HG02852 (cell line): ENCODE measurements around the gene PML.

Experiments used
- ATAC-seq: cut with Tn5 transposase; IDR thresholded peaks from one replicate; pipeline ENCODE4 v1.9.1; 2021; ENCODE audit warnings: mild to moderate bottlenecking, moderate library complexity; ENCODE audit not compliant: unreplicated experiment

PML gene

DNA sequence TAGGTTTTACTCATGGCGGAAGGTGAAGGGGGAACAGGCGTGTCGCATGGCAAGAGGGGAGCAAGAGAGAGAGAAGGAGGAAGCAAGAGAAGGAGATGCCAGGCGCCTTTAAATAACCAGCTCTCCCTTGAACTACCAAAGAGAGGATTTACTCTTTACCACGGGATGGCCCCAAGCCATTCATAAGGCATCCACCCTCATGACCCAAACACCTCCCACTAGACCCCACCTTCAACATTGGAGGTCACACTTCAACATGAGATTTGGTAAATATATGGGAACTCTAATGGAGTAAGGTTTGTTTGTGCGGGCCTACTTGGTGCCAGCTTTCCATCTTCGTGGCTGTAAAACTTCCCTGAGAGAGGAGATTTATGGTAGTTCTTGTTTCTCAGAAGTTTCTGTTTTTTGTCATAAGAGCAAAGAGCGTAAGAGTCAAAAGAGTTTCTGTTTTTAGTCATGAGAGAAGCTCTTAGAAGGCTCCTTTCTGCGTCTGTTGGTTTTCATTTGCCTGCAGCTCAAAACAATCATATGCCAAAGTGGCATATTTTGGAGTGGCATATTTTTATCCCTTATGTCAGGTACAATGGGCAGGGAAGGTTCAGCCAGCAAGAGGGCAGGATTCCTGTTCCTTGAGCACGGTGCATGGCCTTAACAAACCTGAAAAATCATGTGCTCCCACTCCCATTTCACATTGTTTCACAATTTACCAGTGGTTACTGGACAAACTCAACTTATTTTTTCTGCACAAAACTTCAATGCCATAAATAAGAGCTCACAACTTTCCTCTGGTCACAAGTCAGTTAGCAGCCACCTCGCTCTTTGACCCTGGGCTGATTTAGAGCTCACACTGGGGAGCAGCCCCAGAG is 12.5 kb downstream of the PML start:
- no peak for ATAC-seq

DNA sequence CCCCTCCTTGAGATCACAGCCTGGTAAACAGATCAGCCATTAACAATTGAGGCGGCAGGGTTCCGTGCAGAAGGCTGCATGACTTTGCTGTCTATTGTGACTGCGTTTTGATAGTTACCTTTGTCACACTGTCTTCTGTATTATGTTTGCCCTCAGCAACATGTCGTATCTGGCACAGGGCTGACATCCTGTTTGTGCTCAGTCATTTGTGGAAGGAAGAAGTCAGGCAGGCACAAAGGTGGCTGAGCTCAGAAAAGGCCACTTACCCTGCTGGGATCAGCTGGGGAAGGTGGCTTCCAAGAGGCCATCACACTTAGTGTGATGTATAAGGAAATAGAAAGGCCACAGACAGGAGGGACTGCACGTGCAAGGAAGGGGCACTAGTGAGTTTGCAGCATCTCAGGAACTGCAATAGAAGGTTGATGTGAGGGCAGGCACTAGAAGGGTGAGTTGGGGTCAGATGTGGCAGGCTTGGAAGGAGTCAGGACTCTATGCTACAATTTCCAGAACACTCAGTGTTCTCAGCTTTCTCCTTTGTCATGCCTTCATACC is 13.4 kb downstream of the PML start:
- ATAC-seq: no peak

DNA sequence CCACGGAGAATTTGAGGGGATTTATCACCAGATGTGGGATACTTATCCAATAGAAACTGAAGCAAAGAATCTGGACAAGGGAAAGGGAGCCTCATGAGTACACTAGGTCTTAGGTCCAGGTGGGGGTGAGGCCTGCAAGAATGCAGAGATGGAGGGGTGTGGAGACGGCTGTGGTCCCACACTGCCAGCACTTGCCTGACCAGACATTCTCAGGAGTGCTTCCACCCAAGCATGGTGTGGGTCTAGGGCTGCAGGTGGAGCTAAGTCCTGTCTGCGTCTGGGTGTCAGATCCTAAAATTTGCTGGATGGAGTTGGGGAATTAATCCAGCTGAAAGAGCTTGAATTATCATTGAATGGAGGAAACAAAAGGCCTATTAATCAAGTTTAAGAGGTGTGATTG is 14.4 kb downstream of the PML start:
- ATAC-seq: no peak

DNA sequence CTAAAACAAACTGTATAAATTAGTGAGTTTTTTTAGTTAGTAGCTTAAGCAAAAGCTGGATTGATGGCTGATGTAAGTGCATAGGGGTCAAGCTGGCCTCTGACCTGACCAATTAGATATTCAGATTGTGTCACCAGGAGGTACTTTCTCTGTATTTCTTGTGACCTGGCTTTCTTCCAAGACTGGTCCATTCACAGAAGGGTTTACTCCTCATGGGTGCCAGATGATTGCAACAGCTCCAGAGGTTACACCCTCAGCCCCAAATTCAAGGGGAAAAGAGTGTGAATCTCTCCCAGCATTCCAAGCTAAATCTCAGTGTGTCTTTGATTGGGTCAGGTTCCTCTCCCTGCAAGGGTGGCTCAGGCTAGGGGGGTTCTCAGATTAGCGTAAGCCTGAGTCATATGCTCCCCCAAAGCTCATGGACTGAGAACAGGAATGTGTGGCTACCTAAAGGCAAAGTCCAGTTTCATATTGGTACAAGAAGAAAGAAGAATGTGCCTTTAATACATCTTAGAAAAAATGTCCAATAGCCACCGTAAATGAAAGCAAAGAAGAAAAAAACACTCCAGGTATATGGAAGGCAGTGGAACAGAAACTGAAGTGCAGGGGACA is 16.5 kb downstream of the PML start:
- ATAC-seq: no peak

DNA sequence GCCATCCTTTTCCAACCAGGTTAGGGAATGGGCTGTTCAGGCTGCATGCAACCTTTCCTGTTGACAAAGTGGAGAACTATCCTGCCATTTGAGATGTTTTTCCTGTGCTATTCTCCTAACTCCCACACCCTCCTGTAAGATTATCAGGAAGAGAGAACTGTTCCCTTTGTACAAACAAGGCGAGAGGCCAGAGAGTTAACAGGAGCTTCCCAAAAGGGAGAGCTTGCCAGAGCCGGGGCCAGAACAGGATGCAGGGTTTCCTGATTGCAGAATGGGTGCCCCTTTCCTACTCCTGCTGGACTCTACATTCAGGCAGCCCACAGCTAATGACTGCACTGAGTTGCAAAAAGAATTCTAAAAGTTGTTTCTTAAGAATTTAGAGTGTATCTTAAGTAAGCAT is 17.1 kb downstream of the PML start:
- ATAC-seq: no peak

DNA sequence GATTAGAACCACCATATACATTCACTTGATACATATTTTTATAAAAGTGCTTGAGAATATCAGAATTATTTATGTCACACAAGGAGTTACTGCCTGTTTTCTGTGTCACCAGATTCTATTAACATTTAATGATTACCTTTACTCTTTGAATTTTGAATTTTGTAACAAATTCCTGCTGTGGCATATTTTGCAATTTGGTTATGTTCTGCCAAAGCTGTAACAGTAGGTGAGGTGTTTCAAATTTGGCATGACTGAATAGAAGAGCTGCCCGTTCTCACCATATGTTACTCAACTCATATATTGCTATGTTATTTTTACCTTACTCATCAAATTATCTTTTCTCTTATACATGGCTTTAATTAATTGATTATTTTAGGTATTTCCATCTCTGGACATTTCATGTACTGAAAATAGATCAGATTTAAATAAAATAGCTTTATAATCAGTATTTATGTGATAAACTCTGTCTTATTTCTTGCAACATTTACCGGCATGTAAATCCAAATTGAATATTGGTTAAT is 18.9 kb downstream of the PML start:
- ATAC-seq: no peak

DNA sequence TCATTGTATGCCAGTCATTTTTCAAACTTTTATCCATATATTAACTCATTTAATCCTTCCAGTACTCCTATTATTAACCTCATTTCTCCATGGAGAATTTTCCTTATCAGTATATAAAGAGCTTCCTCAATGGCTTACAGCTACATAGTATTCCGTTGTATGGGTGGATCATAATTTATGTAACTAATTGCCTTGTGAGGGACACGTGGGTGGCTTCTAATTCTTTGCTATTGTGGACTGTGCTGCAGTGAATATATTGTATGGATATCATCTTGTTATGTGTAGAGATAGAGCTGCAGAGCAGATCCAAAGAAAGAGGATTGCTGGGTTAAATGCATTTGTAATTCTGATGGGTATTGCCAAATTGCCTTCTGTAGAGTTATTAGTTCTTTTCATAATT is 25.2 kb downstream of the PML start:
- ATAC-seq: no peak

DNA sequence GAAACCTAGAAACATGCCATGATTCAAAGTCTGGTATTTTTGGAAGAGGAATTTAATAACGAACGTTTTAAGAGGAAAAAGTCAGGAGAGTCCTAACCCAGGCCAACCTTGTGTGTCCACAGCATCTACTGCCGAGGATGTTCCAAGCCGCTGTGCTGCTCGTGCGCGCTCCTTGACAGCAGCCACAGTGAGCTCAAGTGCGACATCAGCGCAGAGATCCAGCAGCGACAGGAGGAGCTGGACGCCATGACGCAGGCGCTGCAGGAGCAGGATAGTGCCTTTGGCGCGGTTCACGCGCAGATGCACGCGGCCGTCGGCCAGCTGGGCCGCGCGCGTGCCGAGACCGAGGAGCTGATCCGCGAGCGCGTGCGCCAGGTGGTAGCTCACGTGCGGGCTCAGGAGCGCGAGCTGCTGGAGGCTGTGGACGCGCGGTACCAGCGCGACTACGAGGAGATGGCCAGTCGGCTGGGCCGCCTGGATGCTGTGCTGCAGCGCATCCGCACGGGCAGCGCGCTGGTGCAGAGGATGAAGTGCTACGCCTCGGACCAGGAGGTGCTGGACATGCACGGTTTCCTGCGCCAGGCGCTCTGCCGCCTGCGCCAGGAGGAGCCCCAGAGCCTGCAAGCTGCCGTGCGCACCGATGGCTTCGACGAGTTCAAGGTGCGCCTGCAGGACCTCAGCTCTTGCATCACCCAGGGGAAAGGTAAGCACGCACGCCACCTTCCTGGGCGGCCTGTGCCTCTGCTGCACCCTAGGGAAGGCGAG is 28.4 kb downstream of the PML start:
- ATAC-seq: no peak

DNA sequence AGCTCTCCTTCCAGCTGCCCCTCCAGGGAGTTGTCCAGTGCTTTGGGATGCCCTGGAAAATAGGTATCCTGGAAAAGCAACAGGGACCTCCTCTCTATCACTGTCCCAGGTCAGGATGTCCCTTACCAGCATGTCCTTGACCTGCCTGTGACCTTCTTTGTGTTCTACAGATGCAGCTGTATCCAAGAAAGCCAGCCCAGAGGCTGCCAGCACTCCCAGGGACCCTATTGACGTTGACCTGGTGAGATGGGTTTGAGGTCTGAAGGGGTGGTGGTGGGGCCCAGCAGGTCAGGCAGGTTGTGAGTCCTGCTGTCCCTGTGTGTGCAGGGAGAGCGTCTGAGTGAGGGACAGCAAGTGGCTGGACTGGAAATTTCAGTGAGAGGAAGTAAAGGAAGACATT is 30.2 kb downstream of the PML start:
- ATAC-seq: no peak

DNA sequence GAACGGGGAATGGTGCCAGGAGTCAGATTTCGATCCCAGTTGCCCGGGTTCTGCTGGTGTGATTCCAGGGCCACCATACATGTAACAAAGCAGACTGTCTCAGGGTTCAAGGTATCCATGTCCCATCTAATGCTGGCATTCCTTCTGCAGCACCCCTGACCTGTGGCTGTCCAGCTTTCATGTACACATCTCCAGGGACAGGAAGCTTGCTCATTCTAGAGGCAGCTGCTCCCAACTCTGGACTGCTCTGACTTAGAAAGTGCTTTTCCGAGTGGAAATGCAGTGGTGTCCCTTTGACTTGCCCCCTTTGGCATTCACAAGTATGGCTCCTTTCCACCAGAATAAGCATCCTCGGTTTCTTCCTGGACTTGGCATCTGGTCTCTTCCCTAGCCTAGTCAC is 30.9 kb downstream of the PML start:
- ATAC-seq: no peak

DNA sequence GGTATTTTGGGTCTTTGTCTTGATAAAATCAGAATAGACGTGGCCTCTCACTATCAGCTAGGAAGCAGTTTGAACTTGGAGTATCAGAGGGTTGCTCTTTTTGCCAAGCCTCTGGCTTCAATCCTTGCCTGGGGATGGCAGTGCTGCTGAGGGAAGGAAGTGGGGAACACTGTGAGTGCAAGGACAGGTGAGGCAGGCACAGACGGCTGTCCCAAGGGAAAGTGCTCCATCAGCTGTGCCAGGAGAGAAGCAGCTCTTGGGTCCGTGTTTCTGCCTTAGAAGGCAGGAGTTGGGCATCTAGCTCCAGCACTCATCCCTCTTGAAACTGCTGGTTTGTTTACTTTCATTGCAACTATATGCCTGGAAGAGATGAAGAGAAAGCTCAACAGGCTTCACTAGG is 33.2 kb downstream of the PML start:
- no peak for ATAC-seq

DNA sequence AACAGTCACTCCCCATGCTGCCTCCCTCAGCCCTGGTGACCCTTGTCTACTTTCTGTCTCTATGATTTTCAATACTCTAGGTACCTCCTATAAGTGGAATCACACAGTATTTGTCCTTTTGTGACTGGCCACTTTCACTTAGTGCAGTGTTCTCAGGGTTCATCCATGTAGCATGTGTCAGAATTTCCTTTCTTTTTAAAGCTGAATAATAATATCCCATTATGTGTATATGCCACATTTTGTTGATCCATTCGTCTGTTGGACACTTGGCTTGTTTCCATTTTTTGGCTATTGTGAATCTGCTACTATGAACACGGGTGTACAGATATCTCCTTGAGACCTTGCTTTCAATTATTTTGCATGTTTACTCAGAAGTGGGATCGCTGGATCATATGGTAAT is 34.1 kb downstream of the PML start:
- ATAC-seq: no peak

DNA sequence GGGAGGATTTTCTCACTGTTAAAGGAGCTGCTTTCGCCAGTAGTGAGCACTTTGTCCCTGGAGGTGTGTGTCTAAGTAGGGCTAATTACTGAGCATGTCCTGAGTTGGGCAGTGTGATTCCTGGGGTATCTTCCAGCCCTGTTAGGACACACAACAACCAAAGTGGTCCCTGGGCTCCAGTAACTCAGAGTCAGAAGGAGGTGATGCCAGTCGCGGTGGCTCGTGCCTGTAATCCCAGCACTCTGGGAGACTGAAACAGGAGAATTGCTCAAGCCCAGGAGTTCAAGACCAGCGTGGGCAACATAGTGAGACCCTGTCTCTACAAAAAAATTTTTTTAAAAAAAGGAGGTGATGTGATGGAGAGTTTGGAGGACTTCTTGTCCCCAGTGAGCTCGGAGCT is 37.5 kb downstream of the PML start:
- ATAC-seq: no peak

DNA sequence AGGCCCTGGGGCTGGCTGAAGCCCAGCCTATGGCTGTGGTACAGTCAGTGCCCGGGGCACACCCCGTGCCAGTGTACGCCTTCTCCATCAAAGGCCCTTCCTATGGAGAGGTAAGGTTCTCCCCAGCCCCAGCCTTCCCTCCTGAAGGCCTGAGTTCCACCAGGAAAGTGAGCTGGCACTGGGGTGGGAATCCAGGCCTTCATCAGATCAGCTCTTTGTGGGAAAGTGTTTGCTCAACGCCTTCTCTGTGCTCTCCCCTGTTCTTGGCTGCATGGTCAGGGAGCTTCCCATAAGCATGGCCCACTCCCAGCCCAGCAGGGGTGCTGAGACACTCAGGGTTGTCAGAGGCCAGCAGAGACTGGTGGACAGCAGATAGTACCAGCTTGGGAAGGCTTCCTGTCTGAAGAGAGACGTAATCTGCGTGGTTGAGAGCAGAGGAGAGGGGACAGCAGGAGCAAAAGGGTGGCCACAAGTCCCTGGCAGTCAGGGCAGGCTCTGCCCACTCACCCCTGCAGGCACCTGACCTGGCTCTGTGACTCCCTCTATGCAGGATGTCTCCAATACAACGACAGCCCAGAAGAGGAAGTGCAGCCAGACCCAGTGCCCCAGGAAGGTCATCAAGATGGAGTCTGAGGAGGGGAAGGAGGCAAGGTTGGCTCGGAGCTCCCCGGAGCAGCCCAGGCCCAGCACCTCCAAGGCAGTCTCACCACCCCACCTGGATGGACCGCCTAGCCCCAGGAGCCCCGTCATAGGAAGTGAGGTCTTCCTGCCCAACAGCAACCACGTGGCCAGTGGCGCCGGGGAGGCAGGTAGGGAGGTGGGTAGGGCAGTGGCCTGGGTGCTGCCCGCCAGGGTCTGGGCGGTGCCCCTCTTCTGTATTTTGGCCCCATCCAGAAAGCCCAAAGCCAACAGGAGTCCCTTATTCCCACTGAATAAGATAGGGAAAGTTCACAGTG is 38.4 kb downstream of the PML start:
- ATAC-seq: no peak

DNA sequence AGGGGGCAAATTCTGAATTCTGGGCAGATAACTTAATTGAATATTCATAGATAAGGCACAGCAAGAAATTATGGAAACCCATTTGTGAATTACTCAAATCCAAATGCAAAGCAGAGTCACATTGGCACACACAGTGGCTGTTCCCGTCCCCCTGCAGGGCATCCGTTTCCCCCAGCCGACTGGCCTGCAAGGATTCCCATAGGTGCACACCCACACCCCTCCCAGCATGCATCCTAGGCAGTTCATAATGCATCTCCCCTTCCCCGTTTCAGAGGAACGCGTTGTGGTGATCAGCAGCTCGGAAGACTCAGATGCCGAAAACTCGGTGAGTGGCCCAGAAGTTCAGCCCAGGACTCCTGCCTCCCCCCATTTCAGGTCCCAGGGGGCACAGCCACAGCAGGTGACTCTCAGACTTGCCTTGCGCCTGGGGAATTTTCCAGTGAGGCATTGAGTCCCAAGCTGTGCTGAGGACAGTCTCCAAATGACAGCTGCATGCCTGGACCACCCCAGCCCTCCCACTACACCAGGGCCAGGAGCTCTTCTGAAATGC is 39.8 kb downstream of the PML start:
- ATAC-seq: no peak

DNA sequence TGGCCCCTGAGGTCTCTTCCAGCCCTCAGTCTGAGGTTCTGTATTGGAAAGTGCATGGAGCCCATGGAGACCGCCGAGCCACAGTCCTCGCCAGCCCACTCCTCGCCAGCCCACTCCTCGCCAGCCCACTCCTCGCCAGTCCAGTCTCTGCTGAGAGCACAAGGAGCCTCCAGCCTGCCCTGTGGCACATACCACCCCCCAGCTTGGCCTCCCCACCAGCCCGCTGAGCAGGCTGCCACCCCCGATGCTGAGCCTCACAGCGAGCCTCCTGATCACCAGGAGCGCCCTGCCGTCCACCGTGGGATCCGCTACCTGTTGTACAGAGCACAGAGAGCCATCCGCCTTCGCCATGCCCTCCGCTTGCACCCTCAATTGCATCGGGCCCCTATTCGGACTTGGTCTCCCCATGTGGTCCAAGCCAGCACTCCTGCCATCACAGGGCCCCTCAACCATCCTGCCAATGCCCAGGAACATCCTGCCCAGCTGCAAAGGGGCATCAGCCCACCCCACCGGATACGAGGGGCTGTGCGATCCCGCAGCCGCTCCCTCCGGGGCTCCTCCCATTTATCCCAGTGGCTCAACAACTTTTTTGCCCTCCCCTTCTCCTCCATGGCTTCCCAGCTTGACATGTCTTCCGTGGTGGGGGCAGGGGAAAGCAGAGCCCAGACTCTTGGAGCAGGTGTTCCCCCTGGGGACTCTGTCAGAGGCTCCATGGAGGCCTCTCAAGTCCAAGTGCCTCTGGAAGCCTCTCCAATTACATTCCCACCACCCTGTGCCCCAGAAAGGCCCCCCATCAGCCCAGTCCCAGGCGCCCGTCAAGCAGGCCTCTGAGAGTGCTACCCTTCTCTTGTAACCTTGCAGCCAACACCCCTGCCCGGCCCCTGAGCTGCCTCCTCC is 40.9 kb downstream of the PML start:
- no peak for ATAC-seq

DNA sequence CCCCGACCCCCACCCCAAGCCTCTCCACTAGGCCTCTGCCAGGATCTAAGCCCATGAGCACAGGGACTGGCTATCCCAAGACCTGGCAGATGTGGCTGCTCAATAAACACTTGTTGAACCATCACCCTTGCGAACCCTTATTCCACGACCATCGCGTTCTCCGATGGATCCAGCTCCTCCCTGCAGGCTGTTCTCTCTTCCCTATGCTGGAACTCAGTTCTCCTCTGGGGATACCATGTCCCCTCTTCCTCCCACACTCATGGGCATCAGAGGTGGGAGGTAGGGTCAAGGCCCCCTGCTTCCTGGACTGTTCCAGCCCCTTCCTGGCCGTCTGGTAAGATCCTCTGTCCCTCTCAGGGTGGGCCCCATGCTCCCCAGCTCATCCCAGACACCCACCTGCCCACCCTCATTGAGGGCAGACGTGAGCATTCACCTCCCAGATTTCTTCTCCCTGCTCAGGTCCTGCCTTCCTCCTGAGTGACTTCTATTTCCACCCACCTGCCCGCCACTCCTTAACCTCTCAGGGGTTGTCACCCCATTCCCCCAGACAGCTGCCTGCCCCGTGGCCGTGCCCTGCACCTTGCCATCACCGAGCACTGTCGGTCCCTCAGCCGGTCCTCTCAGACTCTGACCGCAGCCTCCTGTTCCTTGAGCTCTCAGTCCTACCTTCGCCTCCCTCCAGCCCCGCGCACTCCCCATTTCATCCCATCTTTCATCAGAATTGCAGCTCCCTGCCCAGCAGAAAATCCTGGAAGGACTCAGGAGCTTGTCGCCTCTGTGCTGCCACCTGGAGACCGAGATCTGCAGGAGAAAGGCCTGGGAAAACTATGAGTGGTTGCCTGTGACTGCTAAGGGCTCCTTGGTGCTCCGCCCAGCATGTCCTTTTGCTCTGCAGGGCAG is 42.0 kb downstream of the PML start:
- ATAC-seq: no peak
